Nephron progenitor cell (in vitro differentiated cells): ENCODE data around the gene RBM14.
"Not testable (repeated sequence)": the region's sequence is repeated elsewhere in the genome, so short reads cannot be mapped to it uniquely, and the experiment has no call there.

Experiments
- DNase-seq: peaks from one replicate; pipeline ENCODE4 v3.0.0; 2021
- H3K27ac Mint-ChIP-seq: 2 replicates; pipeline ENCODE4 v1.8.0; 2021; ENCODE audit warnings: mild to moderate bottlenecking, moderate library complexity, mixed read lengths
- H3K27me3 Mint-ChIP-seq: 2 replicates; pipeline ENCODE4 v1.8.0; 2021; ENCODE audit warnings: mild to moderate bottlenecking, low read depth, mixed read lengths; ENCODE audit not compliant: poor library complexity
- H3K36me3 Mint-ChIP-seq: 2 replicates; pipeline ENCODE4 v1.8.0; 2021; ENCODE audit warnings: low read depth, mixed read lengths
- H3K4me1 Mint-ChIP-seq: 2 replicates; pipeline ENCODE4 v1.8.0; 2021; ENCODE audit warnings: mixed read lengths
- H3K4me3 Mint-ChIP-seq: 2 replicates; pipeline ENCODE4 v1.8.0; 2021; ENCODE audit warnings: mild to moderate bottlenecking, moderate library complexity, mixed read lengths
- H3K9me3 Mint-ChIP-seq: 2 replicates; pipeline ENCODE4 v1.8.0; 2021; ENCODE audit warnings: mild to moderate bottlenecking, moderate library complexity, mixed read lengths
- CTCF ChIP-seq: fragments of 200-600 bp; sonication (generic); IDR thresholded peaks from 2 replicates; pipeline ENCODE4 v1.5.0; 2021; ENCODE audit warnings: antibody characterized with exemption

RBM14 gene

GRCh38 chr11:66637557-66638176 lies 21.2 kb downstream of the RBM14 start:
- Mint-ChIP-seq H3K9me3 (peaks cover 4% of the 10 kb centered on the region), H3K27me3 (peaks cover 3% of the 10 kb centered on the region), H3K4me3 (peak overlapping the region; percentile 93), H3K36me3 (peaks cover 68% of the 10 kb centered on the region), H3K27ac (peak overlapping the region; percentile 95), H3K4me1 (peaks cover 47% of the 10 kb centered on the region)
- TF ChIP-seq CTCF = no peak
- no peak for DNase-seq

- peak within 1 kb of the TSS; percentile 100 for H3K27ac Mint-ChIP-seq
- peaks cover 3% of the 10 kb centered on the region for H3K27me3 Mint-ChIP-seq
- peaks cover 54% of the 10 kb centered on the region for H3K4me1 Mint-ChIP-seq
- H3K9me3 Mint-ChIP-seq = peaks cover 4% of the 10 kb centered on the region
- peak; percentile 94 for DNase-seq
- peak within 1 kb of the TSS; percentile 93 for H3K4me3 Mint-ChIP-seq
- no peak for TF ChIP-seq CTCF
- peaks cover 71% of the 10 kb centered on the region for H3K36me3 Mint-ChIP-seq
Measured at GRCh38 chr11:66638177-66639065, 22.0 kb downstream of the RBM14 start, which contains the start of gene RBM4. TSS of gene RBM4 (plus strand) at chr11:66638703. CDS start at chr11:66639712, 1,009 bp downstream.

GRCh38 chr11:66639066-66639813 lies 22.8 kb downstream of the RBM14 start:
- Mint-ChIP-seq H3K4me3 (peak overlapping the region; percentile 93), H3K36me3 (peaks cover 74% of the 10 kb centered on the region), H3K27me3 (peaks cover 3% of the 10 kb centered on the region), H3K27ac (peak overlapping the region; percentile 100), H3K9me3 (peaks cover 4% of the 10 kb centered on the region), H3K4me1 (peaks cover 62% of the 10 kb centered on the region)
- TF ChIP-seq CTCF = no peak
- no peak for DNase-seq

- peaks cover 69% of the 10 kb centered on the region for H3K4me1 Mint-ChIP-seq
- H3K36me3 Mint-ChIP-seq = peaks cover 74% of the 10 kb centered on the region
- H3K27ac Mint-ChIP-seq = peak overlapping the region; percentile 100
- not testable (repeated sequence) for DNase-seq, H3K9me3 Mint-ChIP-seq, H3K27me3 Mint-ChIP-seq
- H3K4me3 Mint-ChIP-seq = peak overlapping the region; percentile 93
Measured at GRCh38 chr11:66639814-66640340, 23.4 kb downstream of the RBM14 start.

GRCh38 chr11:66641834-66642233 lies 25.4 kb downstream of the RBM14 start:
- peaks cover 79% of the 10 kb centered on the region for H3K36me3 Mint-ChIP-seq
- no peak for DNase-seq
- peak overlapping the region; percentile 93 for H3K4me3 Mint-ChIP-seq
- H3K4me1 Mint-ChIP-seq = peaks cover 83% of the 10 kb centered on the region
- peaks cover 3% of the 10 kb centered on the region for H3K27me3 Mint-ChIP-seq
- no peak for TF ChIP-seq CTCF
- peak overlapping the region; percentile 3 for H3K27ac Mint-ChIP-seq
- no peaks in the 10 kb centered on the region for H3K9me3 Mint-ChIP-seq
